ENCODE measurements around the gene NPIPB8. TPM values are rescaled to one million over a fixed set of nuclear protein-coding genes. Genes with fewer than 3 reads are reported as not detected.
"Not testable (repeated sequence)": the region's sequence is repeated elsewhere in the genome, so short reads cannot be mapped to it uniquely, and the experiment has no call there.

NPIPB8 gene
- total RNA-seq, 1 donor from 2014 or later: 0.13 TPM

DNA sequence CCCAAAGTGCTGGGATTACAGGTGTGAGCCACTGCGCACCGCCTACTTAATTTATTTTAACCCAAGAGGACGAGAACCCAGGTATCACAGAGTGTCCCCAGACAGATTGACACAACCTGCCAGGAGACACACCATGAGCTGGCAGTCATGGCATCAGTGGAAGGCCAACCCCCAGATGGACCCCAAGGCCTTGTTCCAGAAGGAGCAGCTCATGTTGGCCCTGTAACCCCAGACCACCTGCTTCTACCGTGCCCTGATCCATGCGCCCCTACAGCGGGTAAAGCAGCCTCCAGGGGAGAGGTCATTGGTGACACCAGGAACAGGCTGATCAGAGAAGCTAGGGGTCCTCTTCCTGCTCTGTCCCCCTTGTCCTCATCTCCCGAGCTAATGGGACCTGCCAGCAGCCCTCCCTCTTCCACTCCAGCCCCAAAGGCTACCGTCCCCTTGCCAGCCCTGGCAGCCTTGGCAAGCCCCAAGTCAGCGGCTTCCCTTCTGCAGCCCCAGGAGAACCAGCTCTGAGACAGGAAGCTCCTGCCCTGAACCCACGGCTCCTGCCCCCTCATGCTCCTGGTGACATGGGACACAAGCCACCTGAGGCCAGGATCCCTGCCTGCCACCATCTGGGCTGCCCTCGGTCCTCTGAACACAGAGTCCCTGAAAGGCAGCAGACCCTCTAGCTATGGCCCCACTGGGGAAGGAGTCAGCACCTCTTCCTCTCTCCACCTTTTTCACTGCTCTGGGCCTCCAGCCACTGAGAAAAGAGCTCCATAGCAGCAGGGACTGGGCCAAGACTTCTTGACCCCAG, 34.3 kb upstream of the NPIPB8 start:
- no peaks in the 10 kb centered on the region for H3K9me3 Mint-ChIP-seq (ENCODE audit: unreplicated experiment)
- no peak for DNase-seq (ENCODE audit: low spot score)
- H3K27ac Mint-ChIP-seq (ENCODE audit: unreplicated experiment): no peak overlapping the region
- no peak overlapping the region for H3K4me3 Mint-ChIP-seq (ENCODE audit: unreplicated experiment)
- H3K36me3 Mint-ChIP-seq (ENCODE audit: low read depth, unreplicated experiment): no peaks in the 10 kb centered on the region
- TF ChIP-seq, protein P1, sequence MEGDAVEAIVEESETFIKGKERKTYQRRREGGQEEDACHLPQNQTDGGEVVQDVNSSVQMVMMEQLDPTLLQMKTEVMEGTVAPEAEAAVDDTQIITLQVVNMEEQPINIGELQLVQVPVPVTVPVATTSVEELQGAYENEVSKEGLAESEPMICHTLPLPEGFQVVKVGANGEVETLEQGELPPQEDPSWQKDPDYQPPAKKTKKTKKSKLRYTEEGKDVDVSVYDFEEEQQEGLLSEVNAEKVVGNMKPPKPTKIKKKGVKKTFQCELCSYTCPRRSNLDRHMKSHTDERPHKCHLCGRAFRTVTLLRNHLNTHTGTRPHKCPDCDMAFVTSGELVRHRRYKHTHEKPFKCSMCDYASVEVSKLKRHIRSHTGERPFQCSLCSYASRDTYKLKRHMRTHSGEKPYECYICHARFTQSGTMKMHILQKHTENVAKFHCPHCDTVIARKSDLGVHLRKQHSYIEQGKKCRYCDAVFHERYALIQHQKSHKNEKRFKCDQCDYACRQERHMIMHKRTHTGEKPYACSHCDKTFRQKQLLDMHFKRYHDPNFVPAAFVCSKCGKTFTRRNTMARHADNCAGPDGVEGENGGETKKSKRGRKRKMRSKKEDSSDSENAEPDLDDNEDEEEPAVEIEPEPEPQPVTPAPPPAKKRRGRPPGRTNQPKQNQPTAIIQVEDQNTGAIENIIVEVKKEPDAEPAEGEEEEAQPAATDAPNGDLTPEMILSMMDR (IDR thresholded peaks at IDR 0.05; ENCODE audit: unreplicated experiment): no peak
- no peaks in the 10 kb centered on the region for H3K4me1 Mint-ChIP-seq (ENCODE audit: unreplicated experiment)
- H3K27me3 Mint-ChIP-seq (ENCODE audit: unreplicated experiment): peaks cover 2% of the 10 kb centered on the region

DNA sequence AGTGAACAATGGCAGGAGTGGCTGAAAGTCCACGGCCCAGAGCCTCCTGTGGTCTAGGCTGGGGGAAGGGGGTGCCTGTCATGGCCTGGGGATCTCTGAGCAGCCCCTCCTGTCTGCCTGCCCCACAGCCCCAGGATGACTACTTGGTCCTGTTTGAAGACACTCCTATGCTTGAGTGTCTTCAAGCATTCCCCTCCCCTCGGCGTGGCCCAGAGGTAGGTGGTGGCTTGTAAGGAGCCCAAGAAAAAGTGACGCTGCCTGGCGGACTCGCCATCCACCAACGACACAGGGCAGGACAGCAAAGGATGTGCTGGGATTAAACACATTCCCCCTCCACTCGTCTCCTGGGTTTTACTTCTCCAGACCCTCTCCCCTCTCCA, 33.7 kb upstream of the NPIPB8 start:
- DNase-seq (ENCODE audit: low spot score): no peak
- H3K27me3 Mint-ChIP-seq (ENCODE audit: unreplicated experiment): peaks cover 2% of the 10 kb centered on the region
- H3K4me1 Mint-ChIP-seq (ENCODE audit: unreplicated experiment): no peaks in the 10 kb centered on the region
- H3K4me3 Mint-ChIP-seq (ENCODE audit: unreplicated experiment): no peak overlapping the region
- H3K27ac Mint-ChIP-seq (ENCODE audit: unreplicated experiment): no peak overlapping the region
- H3K36me3 Mint-ChIP-seq (ENCODE audit: low read depth, unreplicated experiment): no peaks in the 10 kb centered on the region
- no peaks in the 10 kb centered on the region for H3K9me3 Mint-ChIP-seq (ENCODE audit: unreplicated experiment)
- TF ChIP-seq, protein P1 (IDR thresholded peaks at IDR 0.05; ENCODE audit: unreplicated experiment): no peak

DNA sequence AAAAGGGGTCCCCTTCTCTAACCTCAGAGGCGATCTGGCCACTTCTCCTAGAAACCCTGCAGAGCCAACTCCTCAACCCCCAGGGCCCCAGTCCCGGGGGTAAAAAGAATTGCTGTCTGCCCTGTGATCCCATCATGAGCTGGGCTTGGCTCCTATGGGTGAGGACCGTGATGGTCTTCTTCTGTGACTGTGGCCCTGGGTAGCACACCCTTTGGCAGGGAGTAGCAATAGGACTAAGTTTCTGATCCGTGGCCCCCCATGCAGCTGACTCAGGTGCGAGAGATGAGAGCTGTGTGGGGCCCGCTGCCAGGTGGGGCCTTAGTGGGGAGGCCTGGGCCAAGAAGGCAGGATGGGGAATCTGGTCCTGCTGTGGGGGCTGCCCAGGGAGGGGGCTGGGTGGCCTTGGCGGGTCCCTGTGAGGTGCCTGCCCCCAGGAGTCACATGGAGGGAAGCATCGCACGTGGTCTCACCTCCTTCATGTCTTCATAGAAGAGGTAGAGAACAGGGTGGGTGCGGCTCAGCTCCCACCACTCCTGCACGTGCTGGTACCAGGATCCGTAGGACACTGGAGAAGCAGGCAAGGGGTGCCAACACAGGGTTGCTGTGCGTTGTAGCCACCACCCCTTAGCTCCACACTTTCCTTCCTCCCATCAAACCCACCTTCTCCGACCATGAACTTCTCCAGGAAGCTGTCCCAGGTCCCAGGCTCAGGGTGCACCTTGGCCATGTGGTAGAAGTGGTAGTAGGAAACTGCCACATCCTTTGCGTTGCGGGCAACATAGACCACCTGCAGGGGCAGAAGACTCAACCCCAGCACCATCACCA, 31.4 kb upstream of the NPIPB8 start:
- peaks cover 2% of the 10 kb centered on the region for H3K27me3 Mint-ChIP-seq (ENCODE audit: unreplicated experiment)
- H3K27ac Mint-ChIP-seq (ENCODE audit: unreplicated experiment): no peak overlapping the region

DNA sequence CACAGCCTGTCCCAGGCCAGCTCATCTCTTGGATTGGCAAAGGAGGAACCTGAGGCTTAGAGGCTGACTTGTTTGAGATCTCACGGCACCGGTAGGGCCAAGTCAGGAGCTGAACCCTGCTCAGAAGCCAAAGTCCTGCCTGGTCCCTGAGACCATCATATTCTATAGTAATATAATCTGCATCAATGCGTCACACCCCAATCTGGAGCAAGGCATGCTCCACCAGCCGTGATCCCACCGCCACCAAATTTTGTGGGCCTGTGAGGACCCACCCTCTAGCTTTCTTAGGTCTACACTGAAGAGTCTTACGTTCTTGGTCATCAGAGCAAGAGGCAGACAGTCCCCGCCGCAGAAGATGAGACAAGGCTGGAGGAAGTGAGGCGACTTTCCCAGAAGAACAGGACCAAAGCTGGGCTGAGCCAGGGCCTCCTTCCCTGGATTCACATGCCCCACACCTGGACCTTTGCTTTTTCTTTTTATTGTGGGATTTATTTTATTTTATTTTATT, 30.7 kb upstream of the NPIPB8 start:
- Mint-ChIP-seq H3K36me3 (ENCODE audit: low read depth, unreplicated experiment) (no peaks in the 10 kb centered on the region), H3K9me3 (ENCODE audit: unreplicated experiment) (no peaks in the 10 kb centered on the region), H3K27me3 (ENCODE audit: unreplicated experiment) (peaks cover 2% of the 10 kb centered on the region), H3K27ac (ENCODE audit: unreplicated experiment) (no peak overlapping the region), H3K4me1 (ENCODE audit: unreplicated experiment) (no peaks in the 10 kb centered on the region), H3K4me3 (ENCODE audit: unreplicated experiment) (no peak overlapping the region)
- TF ChIP-seq, protein P1 (IDR thresholded peaks at IDR 0.05; ENCODE audit: unreplicated experiment): no peak
- DNase-seq (ENCODE audit: low spot score): no peak

More for the DNA sequence above, 31.4 kb upstream of the NPIPB8 start:
- DNase-seq (ENCODE audit: low spot score): no peak
- TF ChIP-seq, protein P1 (IDR thresholded peaks at IDR 0.05; ENCODE audit: unreplicated experiment): no peak
- Mint-ChIP-seq H3K36me3 (ENCODE audit: low read depth, unreplicated experiment) (no peaks in the 10 kb centered on the region), H3K4me3 (ENCODE audit: unreplicated experiment) (no peak overlapping the region), H3K9me3 (ENCODE audit: unreplicated experiment) (no peaks in the 10 kb centered on the region), H3K4me1 (ENCODE audit: unreplicated experiment) (no peaks in the 10 kb centered on the region)

DNA sequence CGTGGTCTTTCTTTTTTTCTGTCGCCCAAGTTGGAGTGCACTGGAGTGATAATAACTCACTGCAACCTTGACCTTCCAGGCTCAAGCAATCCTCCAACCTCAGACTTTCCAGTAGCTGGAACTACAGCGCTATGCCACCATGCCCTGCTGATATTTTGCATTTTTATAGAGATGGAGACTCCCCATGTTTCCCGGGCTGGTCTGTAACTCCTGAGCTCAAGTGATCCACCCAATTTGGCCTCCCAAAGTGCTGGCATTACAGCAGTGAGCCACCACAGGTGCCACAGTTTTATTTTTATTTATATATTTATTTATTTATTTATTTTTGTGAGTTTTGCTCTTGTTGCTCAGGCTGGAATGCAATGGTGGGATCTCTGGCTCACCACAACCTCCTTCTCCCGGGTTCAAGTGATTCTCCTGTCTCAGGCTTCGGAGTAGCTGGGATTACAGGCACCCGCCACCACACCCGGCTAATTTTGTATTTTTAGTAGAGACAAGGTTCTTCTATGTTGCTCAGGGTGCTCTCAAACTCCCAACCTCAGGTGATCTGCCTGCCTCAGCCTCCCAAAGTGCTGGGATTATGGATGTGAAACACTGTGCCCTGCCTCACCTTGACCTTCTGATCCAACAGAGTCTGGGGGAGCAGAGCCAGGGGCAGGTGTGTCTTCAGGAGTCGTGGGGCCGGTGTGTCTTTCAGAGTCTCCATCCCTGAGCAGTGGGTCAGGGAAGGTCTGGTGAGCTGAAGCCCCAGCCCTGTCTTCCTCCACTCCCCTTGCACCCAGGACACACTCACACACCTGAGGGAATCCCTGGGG, 30.0 kb upstream of the NPIPB8 start:
- not testable (repeated sequence) for H3K9me3 Mint-ChIP-seq (ENCODE audit: unreplicated experiment); H3K27me3 Mint-ChIP-seq (ENCODE audit: unreplicated experiment); H3K4me1 Mint-ChIP-seq (ENCODE audit: unreplicated experiment); H3K27ac Mint-ChIP-seq (ENCODE audit: unreplicated experiment); H3K4me3 Mint-ChIP-seq (ENCODE audit: unreplicated experiment); H3K36me3 Mint-ChIP-seq (ENCODE audit: low read depth, unreplicated experiment); DNase-seq (ENCODE audit: low spot score)

DNA sequence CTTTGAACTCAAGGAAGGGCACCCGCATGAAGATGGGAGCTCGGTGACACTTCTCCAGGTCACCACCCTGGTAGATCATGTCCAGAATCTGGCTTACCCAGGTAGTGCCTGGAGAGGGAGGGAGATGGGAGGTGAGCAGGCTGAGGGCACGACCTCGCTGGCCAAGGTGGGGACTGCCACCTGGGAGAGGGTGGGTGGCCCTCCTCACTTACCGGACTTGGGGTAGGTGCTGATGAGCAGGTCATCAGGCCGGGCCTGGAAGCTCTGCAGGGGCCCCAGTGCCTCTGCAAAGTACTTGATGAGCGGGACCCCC, 29.4 kb upstream of the NPIPB8 start:
- H3K9me3 Mint-ChIP-seq (ENCODE audit: unreplicated experiment); H3K4me1 Mint-ChIP-seq (ENCODE audit: unreplicated experiment); H3K36me3 Mint-ChIP-seq (ENCODE audit: low read depth, unreplicated experiment); H3K27ac Mint-ChIP-seq (ENCODE audit: unreplicated experiment); H3K27me3 Mint-ChIP-seq (ENCODE audit: unreplicated experiment); DNase-seq (ENCODE audit: low spot score); H3K4me3 Mint-ChIP-seq (ENCODE audit: unreplicated experiment): not testable (repeated sequence)

DNA sequence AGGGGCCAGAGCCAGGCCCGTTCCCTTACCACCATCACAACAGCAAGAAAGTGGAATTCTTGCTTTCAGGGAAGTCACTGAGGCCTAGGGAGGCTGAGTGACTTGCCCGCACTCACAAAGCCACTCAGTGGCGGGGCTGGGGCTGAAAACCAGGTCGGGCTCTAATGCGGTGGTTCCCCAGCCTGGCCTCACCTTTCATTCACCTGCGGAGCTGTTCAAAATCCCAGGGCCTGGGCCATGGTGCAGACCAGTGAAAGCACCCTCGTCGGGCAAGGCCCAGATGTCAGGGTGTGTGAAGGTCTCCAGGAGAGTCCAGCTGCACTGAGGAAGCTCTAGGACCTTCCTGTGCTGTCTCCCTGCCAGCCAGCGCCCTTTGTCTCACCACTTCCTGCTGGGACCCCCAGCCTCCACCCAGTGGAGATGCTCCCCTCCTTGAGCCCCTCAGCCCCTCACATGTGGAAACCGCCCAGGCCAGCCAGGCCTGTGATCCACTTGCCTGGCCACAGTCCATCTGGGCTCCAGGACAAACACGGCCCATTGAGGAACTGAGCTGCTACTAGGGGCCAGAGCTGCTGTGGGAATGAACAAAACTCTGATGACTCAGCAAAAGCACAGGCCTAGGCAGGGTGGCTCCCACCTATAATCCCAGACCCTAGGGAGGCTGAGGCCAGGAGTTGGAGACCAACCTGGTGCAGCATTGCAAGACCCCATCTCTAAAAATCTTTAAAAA, 28.8 kb upstream of the NPIPB8 start:
- DNase-seq (ENCODE audit: low spot score); H3K27ac Mint-ChIP-seq (ENCODE audit: unreplicated experiment); H3K36me3 Mint-ChIP-seq (ENCODE audit: low read depth, unreplicated experiment); H3K27me3 Mint-ChIP-seq (ENCODE audit: unreplicated experiment); H3K9me3 Mint-ChIP-seq (ENCODE audit: unreplicated experiment); H3K4me1 Mint-ChIP-seq (ENCODE audit: unreplicated experiment); H3K4me3 Mint-ChIP-seq (ENCODE audit: unreplicated experiment): not testable (repeated sequence)

Data from endothelial cell (in vitro differentiated cells).